CD4-positive, alpha-beta T cell treated with Interleukin-4 for 4 hours (primary cell): ENCODE measurements around the gene AQP12B.

Experiments used
- DNase-seq: peaks from one replicate; pipeline ENCODE4 v3.0.0-alpha.2; 2020

The AQP12B gene

DNA sequence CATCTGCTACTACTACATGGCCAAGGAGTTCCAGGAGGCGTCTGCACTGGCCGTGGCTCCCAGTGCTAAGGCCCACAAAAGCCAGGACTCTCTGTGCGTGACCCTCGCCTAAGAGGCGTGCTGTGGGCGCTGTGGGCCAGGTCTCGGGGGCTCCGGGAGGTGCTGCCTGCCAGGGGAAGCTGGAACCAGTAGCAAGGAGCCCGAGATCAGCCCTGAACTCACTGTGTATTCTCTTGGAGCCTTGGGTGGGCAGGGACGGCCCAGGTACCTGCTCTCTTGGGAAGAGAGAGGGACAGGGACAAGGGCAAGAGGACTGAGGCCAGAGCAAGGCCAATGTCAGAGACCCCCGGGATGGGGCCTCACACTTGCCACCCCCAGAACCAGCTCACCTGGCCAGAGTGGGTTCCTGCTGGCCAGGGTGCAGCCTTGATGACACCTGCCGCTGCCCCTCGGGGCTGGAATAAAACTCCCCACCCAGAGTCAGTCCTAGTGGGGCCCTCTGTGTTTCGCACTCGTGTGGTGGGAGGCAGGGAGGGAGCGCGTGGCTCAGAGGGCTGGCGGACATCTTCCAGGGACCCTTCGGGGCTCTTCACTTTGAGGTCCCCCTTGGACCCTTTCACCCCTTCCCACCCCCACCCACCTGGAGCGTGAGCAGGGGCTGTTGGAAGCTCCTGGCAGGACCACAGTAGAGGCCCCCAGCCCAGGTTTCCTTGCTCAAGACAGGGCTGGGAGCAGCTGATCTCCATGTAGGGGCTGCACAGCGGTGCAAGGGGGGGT is 51.7 kb downstream of the AQP12B start:
- no peak for DNase-seq

GRCh38 chr2:240629968-240630770 is 52.5 kb downstream of the AQP12B start:
- DNase-seq = no peak

DNA sequence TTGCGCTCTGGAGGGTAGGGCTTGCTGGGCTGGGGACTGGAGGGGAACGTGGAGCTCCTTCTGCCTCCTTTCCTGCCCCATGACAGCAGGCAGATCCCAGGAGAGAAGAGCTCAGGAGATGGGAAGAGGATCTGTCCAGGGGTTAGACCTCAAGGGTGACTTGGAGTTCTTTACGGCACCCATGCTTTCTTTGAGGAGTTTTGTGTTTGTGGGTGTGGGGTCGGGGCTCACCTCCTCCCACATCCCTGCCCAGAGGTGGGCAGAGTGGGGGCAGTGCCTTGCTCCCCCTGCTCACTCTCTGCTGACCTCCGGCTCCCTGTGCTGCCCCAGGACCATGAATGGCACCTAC is 53.1 kb downstream of the AQP12B start:
- no peak for DNase-seq

DNA sequence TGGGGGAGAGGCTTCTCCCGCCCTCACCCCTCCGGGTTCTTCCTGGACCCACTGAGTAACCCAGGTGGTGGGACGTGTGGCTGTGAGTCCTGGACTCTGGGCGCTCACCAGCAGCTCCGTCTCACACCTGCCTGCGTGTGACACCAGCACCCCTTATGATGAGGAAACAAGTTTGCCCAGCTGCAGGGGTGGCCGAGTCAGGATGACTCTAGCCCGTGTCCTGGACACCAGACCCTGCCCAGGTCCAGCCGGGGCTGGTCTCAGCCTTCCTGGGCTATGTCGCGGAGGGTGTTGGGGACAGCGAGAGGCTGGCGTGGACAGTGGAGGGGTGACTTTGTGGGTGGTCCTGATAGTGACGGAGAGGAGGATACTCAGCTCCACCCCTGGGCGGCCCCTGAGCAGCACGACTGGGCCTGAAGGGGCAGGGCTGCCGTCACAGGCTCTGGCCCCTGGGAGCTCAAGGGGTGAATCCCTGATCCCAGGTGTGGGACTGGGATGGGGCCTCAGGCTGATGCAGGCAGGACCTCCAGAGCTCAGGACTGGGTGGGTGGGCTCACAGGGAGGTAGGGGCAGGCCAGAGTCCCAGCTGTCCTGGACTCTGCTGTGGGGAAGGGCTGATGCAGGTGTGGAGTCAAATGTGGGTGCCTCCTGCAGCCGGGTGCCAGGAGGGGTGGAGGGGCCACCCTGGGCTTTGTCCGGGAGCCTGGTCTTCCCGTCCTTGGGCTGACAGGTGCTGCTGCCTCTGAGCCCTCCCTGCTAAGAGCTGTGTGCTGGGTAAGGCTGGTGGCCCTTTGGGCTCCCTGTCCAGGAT is 53.7 kb downstream of the AQP12B start:
- no peak for DNase-seq

- DNase-seq = no peak
These were observed 54.2 kb downstream of the AQP12B start for GRCh38 chr2:240628507-240628807.

- DNase-seq = no peak
These were observed 54.8 kb downstream of the AQP12B start for GRCh38 chr2:240627736-240628506.

DNA sequence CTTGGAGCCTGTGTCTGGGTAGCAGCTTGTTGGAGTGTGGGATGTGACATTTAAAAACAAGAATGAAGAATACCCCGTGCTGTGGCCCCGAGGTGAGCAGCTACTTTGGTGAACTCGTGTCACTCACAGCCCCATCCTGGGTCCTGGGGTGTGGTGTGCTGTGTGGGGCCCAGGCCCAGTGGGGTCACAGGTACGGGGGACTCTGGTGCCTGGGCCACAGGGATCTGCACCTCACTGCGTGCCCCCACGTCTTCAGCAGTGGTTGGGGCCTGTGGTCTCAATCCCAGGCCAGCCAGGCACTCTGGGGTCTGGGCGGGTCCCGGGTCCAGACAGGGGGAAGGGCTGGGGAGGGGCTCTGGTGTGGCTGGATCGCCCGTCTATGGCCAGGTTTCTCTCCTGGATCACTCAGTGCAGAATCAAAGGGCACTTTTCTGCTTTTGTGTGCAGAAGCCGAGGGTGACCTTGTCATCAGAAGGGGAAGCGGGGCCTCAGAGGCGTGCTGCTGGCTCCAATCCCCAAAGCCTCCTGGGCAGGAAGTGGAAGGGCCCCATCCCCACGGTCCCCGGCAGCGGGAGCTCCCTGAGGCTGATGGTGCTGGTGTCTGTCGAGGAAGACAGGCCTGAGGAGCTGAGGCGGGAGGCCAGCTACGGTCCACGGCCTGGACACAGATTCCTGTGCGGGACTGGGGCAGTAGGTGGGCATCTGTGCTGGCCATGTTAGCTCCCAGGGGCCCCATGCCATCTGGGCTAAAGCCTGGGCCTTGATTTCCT is 56.0 kb downstream of the AQP12B start:
- peak; percentile 19 for DNase-seq
